ENCODE results near the gene CD37.
"Not testable (repeated sequence)": the region's sequence is repeated elsewhere in the genome, so short reads cannot be mapped to it uniquely, and the experiment has no call there.

Gene CD37

GRCh38 chr19:49328741-49329140, 6.5 kb upstream of the CD37 start:
- no peak for DNase-seq (ENCODE audit: low read depth in 2 of 2)

GRCh38 chr19:49331187-49331586, 4.0 kb upstream of the CD37 start:
- not testable (repeated sequence) for DNase-seq (ENCODE audit: low read depth in 2 of 2)

GRCh38 chr19:49331616-49332055, 3.6 kb upstream of the CD37 start:
- DNase-seq (ENCODE audit: low read depth in 2 of 2), result peak; percentile 52 to 63

- not testable (repeated sequence) for DNase-seq (ENCODE audit: low read depth in 2 of 2)
These were observed 2.4 kb upstream of the CD37 start for GRCh38 chr19:49332691-49333417.

- DNase-seq (ENCODE audit: low read depth in 2 of 2), result no peak
These were observed 1.8 kb upstream of the CD37 start for GRCh38 chr19:49333418-49333805.

GRCh38 chr19:49333811-49334288, 1.4 kb upstream of the CD37 start:
- DNase-seq (ENCODE audit: low read depth in 2 of 2), result peak; percentile 27 to 49

GRCh38 chr19:49335784-49336481, 727 bp downstream of the CD37 start:
- no peak for DNase-seq (ENCODE audit: low read depth in 2 of 2)

GRCh38 chr19:49336482-49337266, 1.5 kb downstream of the CD37 start:
- no peak for DNase-seq (ENCODE audit: low read depth in 2 of 2)

GRCh38 chr19:49337267-49338022, 2.2 kb downstream of the CD37 start:
- no peak for DNase-seq (ENCODE audit: low read depth in 2 of 2)

- DNase-seq (ENCODE audit: low read depth in 2 of 2), result no peak
These were observed 2.9 kb downstream of the CD37 start for GRCh38 chr19:49338023-49338677.

GRCh38 chr19:49338691-49339300, 3.6 kb downstream of the CD37 start:
- no peak for DNase-seq (ENCODE audit: low read depth in 2 of 2)

GRCh38 chr19:49339301-49340068, 4.3 kb downstream of the CD37 start:
- DNase-seq (ENCODE audit: low read depth in 2 of 2), result no peak

- DNase-seq (ENCODE audit: low read depth in 2 of 2), result no peak
These were observed 5.1 kb downstream of the CD37 start for GRCh38 chr19:49340069-49340864.

GRCh38 chr19:49340865-49341718, 5.9 kb downstream of the CD37 start:
- DNase-seq (ENCODE audit: low read depth in 2 of 2), result no peak

GRCh38 chr19:49342291-49342721, 7.1 kb downstream of the CD37 start:
- DNase-seq (ENCODE audit: low read depth in 2 of 2), result no peak

- no peak for DNase-seq (ENCODE audit: low read depth in 2 of 2)
These were observed 7.9 kb downstream of the CD37 start for GRCh38 chr19:49343123-49343522.

- no peak for DNase-seq (ENCODE audit: low read depth in 2 of 2)
These were observed 9.6 kb downstream of the CD37 start for GRCh38 chr19:49344505-49345423.

Data from stimulated activated CD4-positive, alpha-beta T cell treated with anti-CD3 and anti-CD28 coated beads, Interleukin-15, amount 100 ng/mL, for 48 hours (primary cell).